Gastroesophageal sphincter (tissue), 4 donors: ENCODE results near the gene GNAO1. TPM values are rescaled to one million over a fixed set of nuclear protein-coding genes. Genes with fewer than 3 reads are reported as not detected.

ENCODE experiments used
- ATAC-seq: fragments of 150-250 bp; one replicate; pipeline ENCODE4 v1.9.1; 2016; ENCODE audit warnings: mild to moderate bottlenecking, moderate library complexity
- H3K27ac ChIP-seq, 4 donors: fragments of 200-600 bp; sonication (generic) in 3 of 4; 1 replicate in 3 of 4; 2 replicates in 1 of 4; pipeline ENCODE4 v1.5.1; 2016 to 2019
- H3K27me3 ChIP-seq: fragments of 200-600 bp; sonication (generic); one replicate; pipeline ENCODE4 v1.5.1; 2019
- H3K36me3 ChIP-seq, 2 donors: fragments of 200-600 bp; sonication (generic); one replicate each; pipeline ENCODE4 v1.5.1; 2019; ENCODE audit warnings: control low read depth in 1 of 2
- H3K4me1 ChIP-seq, 3 donors: fragments of 200-600 bp; sonication (generic); 1 replicate in 2 of 3; 2 replicates in 1 of 3; pipeline ENCODE4 v1.5.1; 2016 to 2019; ENCODE audit warnings: control low read depth in 2 of 3
- H3K4me3 ChIP-seq, 2 donors: fragments of 200-600 bp; sonication (generic); one replicate each; pipeline ENCODE4 v1.5.1; 2019; ENCODE audit warnings: mild to moderate bottlenecking in 1 of 2, moderate library complexity in 1 of 2
- H3K9me3 ChIP-seq, 3 donors: fragments of 200-600 bp; sonication (generic); one replicate each; pipeline ENCODE4 v1.5.1; 2017 to 2019; ENCODE audit warnings: control low read depth in 2 of 3
- CTCF ChIP-seq, 4 experiments: fragments of 200-600 bp in 2 of 4; fragments of 450-650 bp in 2 of 4; sonication (generic) in 1 of 4; IDR thresholded peaks; one replicate each; pipeline ENCODE4 v1.5.1; 2017 to 2019; ENCODE audit warnings: antibody characterized with exemption in 4 of 4, mild to moderate bottlenecking in 2 of 4, moderate library complexity in 2 of 4
- EP300 ChIP-seq: sonication (generic); formaldehyde crosslinking; IDR thresholded peaks from one replicate; pipeline ENCODE4 v1.6.1; 2017; ENCODE audit warnings: antibody characterized with exemption, mild to moderate bottlenecking
- POLR2A ChIP-seq, 2 donors: fragments of 450-650 bp; IDR thresholded peaks; one replicate each; pipeline ENCODE4 v1.6.1; 2017; ENCODE audit warnings: antibody characterized with exemption in 2 of 2, mild to moderate bottlenecking in 2 of 2, moderate library complexity in 1 of 2
- POLR2AphosphoS5 ChIP-seq: sonication (generic); formaldehyde crosslinking; IDR thresholded peaks from one replicate; pipeline ENCODE4 v1.6.1; 2017; ENCODE audit warnings: antibody characterized with exemption
- WGBS, 2 donors: methylation state at CpG; one replicate each; pipeline ENCODE4 v1.1.5; 2018; ENCODE audit warnings: low coverage in 1 of 2; 5-methylcytosine and 5-hydroxymethylcytosine counted together
- total RNA-seq, 4 donors: library from RNA; depleted of rRNA; stranded (reverse); fragments of >200 nt; gene quantifications; one replicate each; pipeline ENCODE4 v1.1.0, GENCODE V29; 2016

Gene GNAO1
- total RNA-seq, 4 donors from 2014 or later, result 3.4 to 21.0 (median 11.0) TPM

- ATAC-seq, result no peak
- Histone ChIP-seq H3K9me3 (peaks cover 0 to 16% (median 0%) of the 10 kb centered on the region in 3 donors), H3K36me3 (no peaks in the 10 kb centered on the region), H3K27ac (no peak overlapping the region), H3K4me3 (no peak overlapping the region), H3K4me1 (no peaks in the 10 kb centered on the region), H3K27me3 (no peaks in the 10 kb centered on the region)
- WGBS, 2 donors, result 56 to 83% methylated on average over 2 of the region's 2 CpGs
- no peak for TF ChIP-seq POLR2AphosphoS5
- no peak for TF ChIP-seq POLR2A (IDR thresholded peaks at IDR 0.05)
- TF ChIP-seq EP300, result no peak
- no peak for TF ChIP-seq CTCF (IDR thresholded peaks at IDR 0.05)
Observed at GRCh38 chr16:56183266-56183665, 8.0 kb upstream of the GNAO1 start.

GRCh38 chr16:56190048-56190676 lies 1.1 kb upstream of the GNAO1 start:
- Histone ChIP-seq H3K27me3 (peaks cover 25% of the 10 kb centered on the region), H3K36me3 (no peaks in the 10 kb centered on the region), H3K4me3 (peak overlapping the region; percentile 43 to 71), H3K4me1 (peaks cover 0 to 49% (median 28%) of the 10 kb centered on the region in 3 donors), H3K27ac (peak overlapping the region; percentile 41 to 91 (median 85)), H3K9me3 (no peaks in the 10 kb centered on the region)
- TF ChIP-seq CTCF (IDR thresholded peaks at IDR 0.05), result no peak
- TF ChIP-seq POLR2AphosphoS5, result no peak
- 11 to 16% methylated on average over 5 to 16 of the region's 18 CpGs for WGBS, 2 donors
- no peak for ATAC-seq

- H3K27me3 ChIP-seq, result peaks cover 25% of the 10 kb centered on the region
- H3K27ac ChIP-seq, result peak overlapping the region; percentile 41 to 91 (median 85)
- peaks cover 0 to 55% (median 28%) of the 10 kb centered on the region in 3 donors for H3K4me1 ChIP-seq
- WGBS, 2 donors, result 0% methylated on average over 2 of the region's 50 CpGs; no CpG with 5 or more reads in 1 of the 2 donors
- H3K9me3 ChIP-seq, result no peaks in the 10 kb centered on the region
- peak overlapping the region; percentile 43 to 71 for H3K4me3 ChIP-seq
- TF ChIP-seq EP300 (no peak), CTCF (IDR thresholded peaks at IDR 0.05) (no peak), POLR2A (IDR thresholded peaks at IDR 0.05) (no peak), POLR2AphosphoS5 (no peak)
- no peaks in the 10 kb centered on the region for H3K36me3 ChIP-seq
- no peak for ATAC-seq
Observed at GRCh38 chr16:56190677-56191155, 573 bp upstream of the GNAO1 start.

GRCh38 chr16:56191835-56192634 lies 746 bp downstream of the GNAO1 start:
- H3K36me3 ChIP-seq, result no peaks in the 10 kb centered on the region
- H3K4me1 ChIP-seq, result peaks cover 0 to 56% (median 28%) of the 10 kb centered on the region in 3 donors
- peaks cover 25% of the 10 kb centered on the region for H3K27me3 ChIP-seq
- TF ChIP-seq POLR2AphosphoS5, result no peak
- TF ChIP-seq CTCF (IDR thresholded peaks at IDR 0.05), result no peak
- TF ChIP-seq EP300, result no peak
- TF ChIP-seq POLR2A (IDR thresholded peaks at IDR 0.05), result no peak
- ATAC-seq, result no peak
- peak overlapping the region; percentile 54 to 71 for H3K4me3 ChIP-seq
- WGBS, 2 donors, result 0 to 5% methylated on average over 7 to 23 of the region's 46 CpGs
- H3K27ac ChIP-seq, result peak overlapping the region in 2 of 4 donors; percentile 85 to 89
- no peaks in the 10 kb centered on the region for H3K9me3 ChIP-seq
